ENCODE data around the gene RAX.

DNA sequence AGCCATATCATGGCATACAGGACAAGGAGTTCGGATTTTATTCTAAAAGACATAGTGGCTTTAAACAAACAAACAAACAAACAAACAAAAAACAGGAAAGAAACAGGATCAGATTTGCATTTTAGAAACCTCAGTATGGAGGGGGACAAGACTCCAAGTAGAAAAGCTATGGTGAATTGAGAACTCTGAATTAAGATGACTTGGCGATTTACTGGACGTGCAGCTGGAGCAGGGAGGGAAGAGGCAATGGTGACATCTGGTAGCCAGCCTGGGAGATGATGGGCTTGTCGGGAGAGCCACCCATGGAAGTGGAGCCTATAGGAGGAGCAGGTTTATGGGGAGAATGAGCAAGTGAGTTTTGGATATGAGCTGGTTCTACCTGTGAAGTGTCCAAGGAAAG lies 32.0 kb upstream of the RAX start:
- TF ChIP-seq RFX5 (IDR thresholded peaks at IDR 0.05; ENCODE audit: low read depth, low read length) (no peak), POLR2A (IDR thresholded peaks at IDR 0.05; ENCODE audit: low read depth, low read length) (no peak), BHLHE40 (IDR thresholded peaks at IDR 0.05; ENCODE audit: low read depth, low read length) (no peak), CHD1 (IDR thresholded peaks at IDR 0.05; ENCODE audit: low read depth, low read length) (no peak), SMC3 (IDR thresholded peaks at IDR 0.05; ENCODE audit: low read depth, low read length) (no peak), RAD21 (IDR thresholded peaks at IDR 0.05; ENCODE audit: low read length) (no peak)
- TF ChIP-seq, protein P1, sequence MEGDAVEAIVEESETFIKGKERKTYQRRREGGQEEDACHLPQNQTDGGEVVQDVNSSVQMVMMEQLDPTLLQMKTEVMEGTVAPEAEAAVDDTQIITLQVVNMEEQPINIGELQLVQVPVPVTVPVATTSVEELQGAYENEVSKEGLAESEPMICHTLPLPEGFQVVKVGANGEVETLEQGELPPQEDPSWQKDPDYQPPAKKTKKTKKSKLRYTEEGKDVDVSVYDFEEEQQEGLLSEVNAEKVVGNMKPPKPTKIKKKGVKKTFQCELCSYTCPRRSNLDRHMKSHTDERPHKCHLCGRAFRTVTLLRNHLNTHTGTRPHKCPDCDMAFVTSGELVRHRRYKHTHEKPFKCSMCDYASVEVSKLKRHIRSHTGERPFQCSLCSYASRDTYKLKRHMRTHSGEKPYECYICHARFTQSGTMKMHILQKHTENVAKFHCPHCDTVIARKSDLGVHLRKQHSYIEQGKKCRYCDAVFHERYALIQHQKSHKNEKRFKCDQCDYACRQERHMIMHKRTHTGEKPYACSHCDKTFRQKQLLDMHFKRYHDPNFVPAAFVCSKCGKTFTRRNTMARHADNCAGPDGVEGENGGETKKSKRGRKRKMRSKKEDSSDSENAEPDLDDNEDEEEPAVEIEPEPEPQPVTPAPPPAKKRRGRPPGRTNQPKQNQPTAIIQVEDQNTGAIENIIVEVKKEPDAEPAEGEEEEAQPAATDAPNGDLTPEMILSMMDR (conservative IDR thresholded peaks at IDR 0.05; ENCODE audit: low read depth, low read length) = no peak

All from IMR-90 (cell line).